Measurements from ENCODE around the gene RFX1. TPM values are rescaled to one million over a fixed set of nuclear protein-coding genes. Genes with fewer than 3 reads are reported as not detected.

RFX1 gene
- total and polyA plus RNA-seq, 2 donors (not counting 1 experiment from before 2014, with no cell fraction given) = 9.2 to 33.3 TPM

DNA sequence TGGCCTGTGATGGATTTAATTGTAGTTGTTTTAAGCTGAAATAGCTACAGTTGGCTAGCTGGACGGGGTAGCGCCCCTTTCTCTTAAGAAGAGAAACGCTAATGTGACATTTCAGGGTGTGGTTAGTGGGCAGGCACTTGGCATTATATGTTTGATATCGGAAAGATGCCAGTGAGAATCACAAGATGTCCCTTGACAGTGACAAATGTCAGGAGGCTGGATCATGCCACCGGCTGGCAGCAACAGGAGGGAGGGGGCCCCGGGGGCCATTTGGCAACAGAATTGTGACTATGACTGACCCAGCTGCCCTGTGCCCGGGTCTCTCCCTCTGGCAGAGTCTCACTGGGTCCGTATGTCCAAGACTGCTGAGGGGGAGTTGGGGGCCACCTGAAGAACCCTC, 49.1 kb downstream of the RFX1 start:
- no peaks in the 10 kb centered on the region for H3K9me3 Mint-ChIP-seq (ENCODE audit: insufficient read depth)
- H3K4me3 ChIP-seq (ENCODE audit: control extremely low read depth in 1 of 5, extremely low read depth in 1 of 5, insufficient read depth in 1 of 5, low read depth in 2 of 5, low read length in 4 of 5) = no peak overlapping the region
- ChIA-PET POLR2A (no interaction called here), CTCF (interaction anchor here (1.9 kb wide), 1 partner anchor 74 kb away, joined by 5 read pairs; the partner anchor contains the start of gene IL27RA)
- ATAC-seq (ENCODE audit: low read depth) (no peak), DNase-seq (peak; percentile 6)
- intact Hi-C loops (cut with micrococcal nuclease) = no loop called here
- peaks cover 0 to 63% of the 10 kb centered on the region in 2 experiments for H3K36me3 ChIP-seq (replicated peaks in 1 of 2; ENCODE audit: control extremely low read depth in 1 of 2, control insufficient read depth in 1 of 2, extremely low read depth in 1 of 2, insufficient read depth in 2 of 2, low read length in 1 of 2)
- peaks cover 51% of the 10 kb centered on the region for H4K20me1 ChIP-seq (ENCODE audit: control insufficient read depth, insufficient read depth, low read length, poor library complexity, severe bottlenecking)
- peaks cover 26% of the 10 kb centered on the region for H3K79me2 ChIP-seq (ENCODE audit: control insufficient read depth, insufficient read depth, low read length)
- peaks cover 11 to 13% of the 10 kb centered on the region in 2 donors for H3K4me1 ChIP-seq (ENCODE audit: control insufficient read depth in 2 of 2, insufficient read depth in 2 of 2, low read length in 2 of 2)
- H3K4me3 Mint-ChIP-seq = no peak overlapping the region
- H3K27ac Mint-ChIP-seq = no peak overlapping the region
- WGBS (ENCODE audit: insufficient coverage) = 97% methylated on average over 6 of the region's 8 CpGs
- H3K4me1 Mint-ChIP-seq = peaks cover 17% of the 10 kb centered on the region
- H3K9me3 ChIP-seq (ENCODE audit: control extremely low read depth in 1 of 3, control insufficient read depth in 2 of 3, insufficient read depth in 1 of 3, low read length in 2 of 3) = no peaks in the 10 kb centered on the region
- H3K9ac ChIP-seq (ENCODE audit: low read length) = no peak overlapping the region
- no peak overlapping the region for H2AFZ ChIP-seq (ENCODE audit: insufficient read depth, low read depth, low read length, poor library complexity, severe bottlenecking)
- no peaks in the 10 kb centered on the region for H3K27me3 Mint-ChIP-seq
- no peaks in the 10 kb centered on the region for H3K27me3 ChIP-seq (replicated peaks in 1 of 4; ENCODE audit: control extremely low read depth in 1 of 4, control insufficient read depth in 3 of 4, insufficient read depth in 4 of 4, low read length in 3 of 4)
- no peak overlapping the region for H3K27ac ChIP-seq (ENCODE audit: low read length in 2 of 2)
- H3K4me2 ChIP-seq (replicated peaks; ENCODE audit: low read depth, low read length, poor library complexity, severe bottlenecking) = no peak overlapping the region
- TF ChIP-seq EZH2 (IDR thresholded peaks at IDR 0.05; ENCODE audit: borderline replicate concordance, insufficient read depth, low read depth, low read length, poor library complexity, severe bottlenecking) (no peak), CTCF (IDR thresholded peaks at IDR 0.05) (no peak)

GRCh38 chr19:13956365-13956744, 49.8 kb downstream of the RFX1 start:
- POLR2A ChIA-PET = interaction anchor here (0.6 kb wide), 1 partner anchor 43 kb away, joined by 3 read pairs; no protein-coding TSS in a partner anchor
- peaks cover 21% of the 10 kb centered on the region for H3K4me1 Mint-ChIP-seq
- no peaks in the 10 kb centered on the region for H3K9me3 Mint-ChIP-seq (ENCODE audit: insufficient read depth)
- Histone ChIP-seq H3K36me3 (replicated peaks in 1 of 2; ENCODE audit: control extremely low read depth in 1 of 2, control insufficient read depth in 1 of 2, extremely low read depth in 1 of 2, insufficient read depth in 2 of 2, low read length in 1 of 2) (peaks cover 0 to 58% of the 10 kb centered on the region in 2 experiments), H3K27ac (ENCODE audit: low read length in 2 of 2) (no peak overlapping the region), H3K4me1 (ENCODE audit: control insufficient read depth in 2 of 2, insufficient read depth in 2 of 2, low read length in 2 of 2) (peaks cover 15 to 18% of the 10 kb centered on the region in 2 donors), H3K4me3 (ENCODE audit: control extremely low read depth in 1 of 5, extremely low read depth in 1 of 5, insufficient read depth in 1 of 5, low read depth in 2 of 5, low read length in 4 of 5) (no peak overlapping the region), H4K20me1 (ENCODE audit: control insufficient read depth, insufficient read depth, low read length, poor library complexity, severe bottlenecking) (peaks cover 51% of the 10 kb centered on the region), H3K4me2 (replicated peaks; ENCODE audit: low read depth, low read length, poor library complexity, severe bottlenecking) (no peak overlapping the region), H3K9me3 (ENCODE audit: control extremely low read depth in 1 of 3, control insufficient read depth in 2 of 3, insufficient read depth in 1 of 3, low read length in 2 of 3) (no peaks in the 10 kb centered on the region), H3K9ac (ENCODE audit: low read length) (no peak overlapping the region), H3K27me3 (replicated peaks in 1 of 4; ENCODE audit: control extremely low read depth in 1 of 4, control insufficient read depth in 3 of 4, insufficient read depth in 4 of 4, low read length in 3 of 4) (no peaks in the 10 kb centered on the region), H3K79me2 (ENCODE audit: control insufficient read depth, insufficient read depth, low read length) (peaks cover 30% of the 10 kb centered on the region), H2AFZ (ENCODE audit: insufficient read depth, low read depth, low read length, poor library complexity, severe bottlenecking) (no peak overlapping the region)
- TF ChIP-seq CTCF (IDR thresholded peaks at IDR 0.05) (no peak), EZH2 (IDR thresholded peaks at IDR 0.05; ENCODE audit: borderline replicate concordance, insufficient read depth, low read depth, low read length, poor library complexity, severe bottlenecking) (no peak)
- H3K4me3 Mint-ChIP-seq = no peak overlapping the region
- ATAC-seq (ENCODE audit: low read depth) (no peak), DNase-seq (no peak)
- no peaks in the 10 kb centered on the region for H3K27me3 Mint-ChIP-seq
- intact Hi-C loops (cut with micrococcal nuclease) = no loop called here
- CTCF ChIA-PET = interaction anchor here (0.9 kb wide), 1 partner anchor 92 kb away, joined by 3 read pairs; no protein-coding TSS in a partner anchor
- H3K27ac Mint-ChIP-seq = no peak overlapping the region
- WGBS (ENCODE audit: insufficient coverage) = 96% methylated on average over 10 of the region's 16 CpGs

All from B cell (primary cell).